Measurements from ENCODE around the gene MOG. TPM values are rescaled to one million over a fixed set of nuclear protein-coding genes. Genes with fewer than 3 reads are reported as not detected.

The MOG gene
- total RNA-seq, 1 donor from 2014 or later: not detected

DNA sequence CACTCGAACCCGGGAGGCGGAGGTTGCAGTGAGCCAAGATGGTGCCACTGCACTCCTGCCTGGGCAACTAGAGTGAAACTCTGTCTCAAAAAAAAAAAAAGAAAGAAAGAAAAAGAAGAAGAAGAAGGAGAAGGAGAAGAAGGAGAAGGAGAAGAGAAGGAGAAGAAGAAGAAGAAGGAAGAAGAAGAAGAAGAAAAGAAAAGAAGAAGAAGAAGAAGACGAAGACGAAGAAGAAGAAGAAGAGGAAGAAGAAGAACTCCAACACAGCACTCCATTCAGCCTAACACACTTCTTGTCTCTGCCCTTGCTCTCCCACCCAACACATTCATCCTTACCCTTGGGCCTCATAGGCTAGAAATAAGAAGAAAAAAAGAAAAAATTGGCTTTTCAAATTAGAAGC is 17.1 kb downstream of the MOG start:
- no peak for TF ChIP-seq CTCF (IDR thresholded peaks at IDR 0.05)
- H3K27ac ChIP-seq: no peak overlapping the region
- no peaks in the 10 kb centered on the region for H3K9me3 ChIP-seq
- intact Hi-C loops (cut with DNase I): no loop called here
- no peak for ATAC-seq
- H3K4me1 ChIP-seq: no peaks in the 10 kb centered on the region
- no peaks in the 10 kb centered on the region for H3K36me3 ChIP-seq
- H3K27me3 ChIP-seq: peaks cover 22% of the 10 kb centered on the region
- DNase-seq: no peak
- H3K4me3 ChIP-seq: no peak overlapping the region

GRCh38 chr6:29675561-29675960 is 18.7 kb downstream of the MOG start:
- Histone ChIP-seq H3K27me3 (peaks cover 18% of the 10 kb centered on the region), H3K36me3 (no peaks in the 10 kb centered on the region), H3K27ac (no peak overlapping the region), H3K4me1 (no peaks in the 10 kb centered on the region), H3K4me3 (no peak overlapping the region), H3K9me3 (no peaks in the 10 kb centered on the region)
- DNase-seq (no peak), ATAC-seq (no peak)
- TF ChIP-seq CTCF (IDR thresholded peaks at IDR 0.05): no peak
- intact Hi-C loops (cut with DNase I): no loop called here

- no peak for DNase-seq
- no peaks in the 10 kb centered on the region for H3K4me1 ChIP-seq
- no peak for TF ChIP-seq CTCF (IDR thresholded peaks at IDR 0.05)
- H3K27ac ChIP-seq: no peak overlapping the region
- no peaks in the 10 kb centered on the region for H3K9me3 ChIP-seq
- intact Hi-C loops (cut with DNase I): no loop called here
- no peaks in the 10 kb centered on the region for H3K36me3 ChIP-seq
- ATAC-seq: peak; percentile 48
- peaks cover 5% of the 10 kb centered on the region for H3K27me3 ChIP-seq
- H3K4me3 ChIP-seq: no peak overlapping the region
Observed at GRCh38 chr6:29676981-29677601, 20.2 kb downstream of the MOG start.

GRCh38 chr6:29678114-29678513 is 21.2 kb downstream of the MOG start:
- H3K4me3 ChIP-seq: no peak overlapping the region
- H3K9me3 ChIP-seq: no peaks in the 10 kb centered on the region
- no peaks in the 10 kb centered on the region for H3K27me3 ChIP-seq
- intact Hi-C loops (cut with DNase I): no loop called here
- H3K36me3 ChIP-seq: no peaks in the 10 kb centered on the region
- H3K27ac ChIP-seq: no peak overlapping the region
- no peak for TF ChIP-seq CTCF (IDR thresholded peaks at IDR 0.05)
- H3K4me1 ChIP-seq: no peaks in the 10 kb centered on the region
- no peak for ATAC-seq
- no peak for DNase-seq

GRCh38 chr6:29679962-29680361 is 23.1 kb downstream of the MOG start:
- Histone ChIP-seq H3K27me3 (no peaks in the 10 kb centered on the region), H3K4me1 (no peaks in the 10 kb centered on the region), H3K27ac (no peak overlapping the region), H3K4me3 (no peak overlapping the region), H3K36me3 (no peaks in the 10 kb centered on the region), H3K9me3 (no peaks in the 10 kb centered on the region)
- no peak for ATAC-seq
- no peak for DNase-seq
- no peak for TF ChIP-seq CTCF (IDR thresholded peaks at IDR 0.05)
- intact Hi-C loops (cut with DNase I): no loop called here

DNA sequence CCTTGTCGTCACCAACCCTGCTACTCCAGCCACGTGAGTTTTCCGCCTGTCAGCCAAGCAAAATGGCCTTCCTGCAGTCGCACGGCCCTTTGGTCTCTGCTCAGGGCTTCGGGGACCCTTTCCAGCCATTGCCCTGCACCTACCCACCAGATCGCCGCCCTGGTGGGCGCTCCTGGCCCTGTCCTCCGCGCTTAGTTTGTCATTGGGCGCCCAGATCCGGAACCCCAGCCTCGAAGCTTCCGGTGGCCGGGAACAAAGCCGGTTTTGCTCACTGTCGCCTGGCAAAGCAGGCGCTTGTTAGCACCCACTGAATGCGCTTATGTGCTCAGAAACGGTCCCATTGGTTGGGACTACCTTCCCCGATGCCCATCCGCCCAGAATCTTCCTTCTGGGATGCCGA is 23.5 kb downstream of the MOG start:
- Histone ChIP-seq H3K27ac (no peak overlapping the region), H3K27me3 (no peaks in the 10 kb centered on the region)
- no peak for DNase-seq

More for the DNA sequence above, 23.5 kb downstream of the MOG start:
- Histone ChIP-seq H3K36me3 (no peaks in the 10 kb centered on the region), H3K4me3 (no peak overlapping the region), H3K4me1 (no peaks in the 10 kb centered on the region), H3K9me3 (no peaks in the 10 kb centered on the region)
- intact Hi-C loops (cut with DNase I): no loop called here
- no peak for ATAC-seq
- TF ChIP-seq CTCF (IDR thresholded peaks at IDR 0.05): no peak

Data from upper lobe of right lung (tissue), 1 donor.